ENCODE results near the gene SLITRK1. TPM values are rescaled to one million over a fixed set of nuclear protein-coding genes. Genes with fewer than 3 reads are reported as not detected.

SLITRK1 gene
- polyA plus RNA-seq, 1 donor (not counting 4 experiments of a cell fraction or from before 2014, with no cell fraction given), result not detected

- Histone ChIP-seq H3K4me1 (ENCODE audit: control insufficient read depth, extremely low read depth, insufficient read depth, low read length) (peaks cover 17% of the 10 kb centered on the region), H3K27me3 (ENCODE audit: control insufficient read depth, extremely low read depth, insufficient read depth, low read length) (peaks cover 42% of the 10 kb centered on the region), H3K4me2 (ENCODE audit: control insufficient read depth, extremely low read depth, insufficient read depth, low read depth, low read length) (no peak overlapping the region), H3K9me3 (ENCODE audit: control insufficient read depth, low read depth, low read length) (no peaks in the 10 kb centered on the region), H3K79me2 (ENCODE audit: control insufficient read depth, insufficient read depth, low read length) (no peaks in the 10 kb centered on the region), H3K36me3 (ENCODE audit: control insufficient read depth in 2 of 2, extremely low read depth in 1 of 2, insufficient read depth in 2 of 2, low read length in 2 of 2) (no peaks in the 10 kb centered on the region), H3K27ac (ENCODE audit: control insufficient read depth, insufficient read depth, low read length) (no peak overlapping the region), H3K4me3 (ENCODE audit: control insufficient read depth in 2 of 3, extremely low read depth in 1 of 3, insufficient read depth in 2 of 3, low read depth in 1 of 3, low read length in 3 of 3) (no peak overlapping the region), H3K9ac (ENCODE audit: control insufficient read depth, extremely low read depth, insufficient read depth, low read length) (no peak overlapping the region), H3K9me1 (ENCODE audit: control insufficient read depth, extremely low read depth, insufficient read depth, low read length) (no peaks in the 10 kb centered on the region), H4K20me1 (ENCODE audit: control insufficient read depth, extremely low read depth, insufficient read depth, low read length) (no peaks in the 10 kb centered on the region), H2AFZ (ENCODE audit: control insufficient read depth, low read length) (no peak overlapping the region)
- dilution Hi-C loops (cut with MboI; ENCODE audit: extremely low pct_ligation_motif_present, low sequenced_read_pairs), result no loop called here
- FAIRE-seq (no peak), DNase-seq (ENCODE audit: low read depth, low spot score) (no peak)
- TF ChIP-seq EZH2 (IDR thresholded peaks at IDR 0.05; ENCODE audit: low read length) (no peak), CTCF (optimal IDR thresholded peaks at IDR 0.05 in 1 of 3, IDR thresholded peaks at IDR 0.05 in 1 of 3, conservative IDR thresholded peaks at IDR 0.05 in 1 of 3; ENCODE audit: extremely low read depth in 1 of 3, insufficient read depth in 2 of 3, low read length in 3 of 3) (no peak)
These were observed 4.5 kb downstream of the SLITRK1 start for GRCh38 chr13:83877651-83878355.

GRCh38 chr13:83876546-83876945 is 5.7 kb downstream of the SLITRK1 start:
- no peak for DNase-seq (ENCODE audit: low read depth, low spot score)
- no peaks in the 10 kb centered on the region for H3K36me3 ChIP-seq (ENCODE audit: control insufficient read depth in 2 of 2, extremely low read depth in 1 of 2, insufficient read depth in 2 of 2, low read length in 2 of 2)
- H3K79me2 ChIP-seq (ENCODE audit: control insufficient read depth, insufficient read depth, low read length), result no peaks in the 10 kb centered on the region
- no peak for FAIRE-seq
- no peak for TF ChIP-seq EZH2 (IDR thresholded peaks at IDR 0.05; ENCODE audit: low read length)
- no peak for TF ChIP-seq CTCF (optimal IDR thresholded peaks at IDR 0.05 in 1 of 3, IDR thresholded peaks at IDR 0.05 in 1 of 3, conservative IDR thresholded peaks at IDR 0.05 in 1 of 3; ENCODE audit: extremely low read depth in 1 of 3, insufficient read depth in 2 of 3, low read length in 3 of 3)
- dilution Hi-C loops (cut with MboI; ENCODE audit: extremely low pct_ligation_motif_present, low sequenced_read_pairs), result no loop called here
- H3K9ac ChIP-seq (ENCODE audit: control insufficient read depth, extremely low read depth, insufficient read depth, low read length), result no peak overlapping the region
- H3K27ac ChIP-seq (ENCODE audit: control insufficient read depth, insufficient read depth, low read length), result no peak overlapping the region
- H4K20me1 ChIP-seq (ENCODE audit: control insufficient read depth, extremely low read depth, insufficient read depth, low read length), result no peaks in the 10 kb centered on the region
- H3K9me1 ChIP-seq (ENCODE audit: control insufficient read depth, extremely low read depth, insufficient read depth, low read length), result no peaks in the 10 kb centered on the region
- peaks cover 15% of the 10 kb centered on the region for H3K4me1 ChIP-seq (ENCODE audit: control insufficient read depth, extremely low read depth, insufficient read depth, low read length)
- no peak overlapping the region for H3K4me2 ChIP-seq (ENCODE audit: control insufficient read depth, extremely low read depth, insufficient read depth, low read depth, low read length)
- H3K9me3 ChIP-seq (ENCODE audit: control insufficient read depth, low read depth, low read length), result no peaks in the 10 kb centered on the region
- H3K27me3 ChIP-seq (ENCODE audit: control insufficient read depth, extremely low read depth, insufficient read depth, low read length), result peaks cover 31% of the 10 kb centered on the region
- no peak overlapping the region for H2AFZ ChIP-seq (ENCODE audit: control insufficient read depth, low read length)
- H3K4me3 ChIP-seq (ENCODE audit: control insufficient read depth in 2 of 3, extremely low read depth in 1 of 3, insufficient read depth in 2 of 3, low read depth in 1 of 3, low read length in 3 of 3), result no peak overlapping the region

All from keratinocyte (primary cell).